Nephron progenitor cell (in vitro differentiated cells): Measurements from ENCODE around the gene MRPL49.

Experiments used
- DNase-seq: peaks from one replicate; pipeline ENCODE4 v3.0.0; 2021
- H3K27ac Mint-ChIP-seq: 2 replicates; pipeline ENCODE4 v1.8.0; 2021; ENCODE audit warnings: mild to moderate bottlenecking, moderate library complexity, mixed read lengths
- H3K27me3 Mint-ChIP-seq: 2 replicates; pipeline ENCODE4 v1.8.0; 2021; ENCODE audit warnings: mild to moderate bottlenecking, low read depth, mixed read lengths; ENCODE audit not compliant: poor library complexity
- H3K36me3 Mint-ChIP-seq: 2 replicates; pipeline ENCODE4 v1.8.0; 2021; ENCODE audit warnings: low read depth, mixed read lengths
- H3K4me1 Mint-ChIP-seq: 2 replicates; pipeline ENCODE4 v1.8.0; 2021; ENCODE audit warnings: mixed read lengths
- H3K4me3 Mint-ChIP-seq: 2 replicates; pipeline ENCODE4 v1.8.0; 2021; ENCODE audit warnings: mild to moderate bottlenecking, moderate library complexity, mixed read lengths
- H3K9me3 Mint-ChIP-seq: 2 replicates; pipeline ENCODE4 v1.8.0; 2021; ENCODE audit warnings: mild to moderate bottlenecking, moderate library complexity, mixed read lengths
- TF ChIP-seq, protein P1 (sequence below): fragments of 200-600 bp; sonication (generic); IDR thresholded peaks from 2 replicates; pipeline ENCODE4 v1.5.0; 2021; ENCODE audit warnings: antibody characterized with exemption

Gene MRPL49

DNA sequence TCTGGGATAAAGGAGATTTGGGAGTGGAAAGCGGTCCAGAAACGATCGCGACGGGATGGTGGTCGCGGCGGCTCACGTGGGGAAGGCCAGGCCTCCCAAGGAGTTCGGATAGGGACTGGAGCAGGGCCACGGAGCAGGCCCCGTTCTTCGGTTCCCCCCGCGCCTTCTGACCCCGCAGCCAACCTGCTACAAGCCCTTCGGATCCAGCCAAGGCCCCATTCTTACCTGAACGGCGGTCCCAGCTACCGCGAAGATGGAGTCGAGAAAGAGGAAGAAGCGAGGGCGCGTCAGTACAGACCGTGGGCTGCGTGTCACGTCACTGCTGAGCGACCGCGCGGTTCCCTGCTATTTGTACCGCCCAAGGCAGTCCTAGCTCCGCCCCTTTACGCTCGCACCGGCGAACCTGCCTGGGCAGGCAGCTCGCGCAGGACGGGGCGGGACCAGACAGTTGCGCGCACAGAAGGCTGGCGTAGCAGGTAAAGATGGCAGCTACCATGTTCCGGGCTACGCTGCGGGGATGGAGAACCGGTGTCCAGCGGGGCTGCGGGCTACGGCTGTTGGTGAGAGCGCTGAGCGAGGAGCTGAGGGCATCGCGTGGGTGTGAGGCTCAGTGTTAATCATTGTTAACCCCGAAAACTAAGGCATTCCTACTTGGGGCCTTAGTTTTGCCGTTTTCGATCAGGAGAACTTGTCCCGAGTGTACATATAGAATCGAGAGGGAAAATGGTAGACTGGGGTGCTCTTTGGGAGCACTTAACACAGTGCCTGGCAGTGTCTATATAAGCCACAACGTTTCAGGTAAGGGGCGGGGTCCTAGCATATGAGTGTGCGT is at the start of gene MRPL49, which contains the start of gene FAU:
Gene MRPL49 (plus strand): TSS at position 457 of the 832 bp plus-strand sequence. CDS start 26 bp downstream, at position 483.
Gene FAU (minus strand): TSS at position 270 of the 832 bp plus-strand sequence. CDS start 321 bp downstream, outside the sequence.
- no peaks in the 10 kb centered on the region for H3K9me3 Mint-ChIP-seq
- DNase-seq = peak; percentile 98
- H3K4me3 Mint-ChIP-seq = peak within 1 kb of the TSS; percentile 100
- no peaks in the 10 kb centered on the region for H3K27me3 Mint-ChIP-seq
- TF ChIP-seq, protein P1, sequence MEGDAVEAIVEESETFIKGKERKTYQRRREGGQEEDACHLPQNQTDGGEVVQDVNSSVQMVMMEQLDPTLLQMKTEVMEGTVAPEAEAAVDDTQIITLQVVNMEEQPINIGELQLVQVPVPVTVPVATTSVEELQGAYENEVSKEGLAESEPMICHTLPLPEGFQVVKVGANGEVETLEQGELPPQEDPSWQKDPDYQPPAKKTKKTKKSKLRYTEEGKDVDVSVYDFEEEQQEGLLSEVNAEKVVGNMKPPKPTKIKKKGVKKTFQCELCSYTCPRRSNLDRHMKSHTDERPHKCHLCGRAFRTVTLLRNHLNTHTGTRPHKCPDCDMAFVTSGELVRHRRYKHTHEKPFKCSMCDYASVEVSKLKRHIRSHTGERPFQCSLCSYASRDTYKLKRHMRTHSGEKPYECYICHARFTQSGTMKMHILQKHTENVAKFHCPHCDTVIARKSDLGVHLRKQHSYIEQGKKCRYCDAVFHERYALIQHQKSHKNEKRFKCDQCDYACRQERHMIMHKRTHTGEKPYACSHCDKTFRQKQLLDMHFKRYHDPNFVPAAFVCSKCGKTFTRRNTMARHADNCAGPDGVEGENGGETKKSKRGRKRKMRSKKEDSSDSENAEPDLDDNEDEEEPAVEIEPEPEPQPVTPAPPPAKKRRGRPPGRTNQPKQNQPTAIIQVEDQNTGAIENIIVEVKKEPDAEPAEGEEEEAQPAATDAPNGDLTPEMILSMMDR = no peak
- peaks cover 37% of the 10 kb centered on the region for H3K4me1 Mint-ChIP-seq
- H3K36me3 Mint-ChIP-seq = peaks cover 39% of the 10 kb centered on the region
- peak within 1 kb of the TSS; percentile 99 for H3K27ac Mint-ChIP-seq

DNA sequence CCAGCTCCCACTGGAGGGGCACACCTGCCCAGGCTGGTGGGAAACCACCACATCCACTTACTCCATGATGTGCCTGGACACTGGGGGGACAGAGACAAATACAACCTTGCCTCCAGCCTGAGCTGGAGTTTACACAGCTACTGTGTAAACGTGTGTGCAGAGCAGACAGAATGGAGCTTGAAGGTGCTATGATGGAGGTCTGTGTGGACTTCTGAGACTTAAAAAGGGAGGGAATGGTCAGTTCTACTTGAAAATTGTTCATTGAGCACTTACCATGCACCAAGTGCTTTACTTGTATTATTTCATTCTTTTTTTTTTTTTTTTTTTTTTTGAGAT is 49.5 kb upstream of the MRPL49 start:
- TF ChIP-seq, protein P1 = no peak
- H3K36me3 Mint-ChIP-seq = peaks cover 21% of the 10 kb centered on the region
- H3K4me1 Mint-ChIP-seq = peaks cover 7% of the 10 kb centered on the region
- H3K4me3 Mint-ChIP-seq = no peak overlapping the region
- H3K27ac Mint-ChIP-seq = no peak overlapping the region
- no peaks in the 10 kb centered on the region for H3K27me3 Mint-ChIP-seq
- H3K9me3 Mint-ChIP-seq = no peaks in the 10 kb centered on the region
- no peak for DNase-seq

DNA sequence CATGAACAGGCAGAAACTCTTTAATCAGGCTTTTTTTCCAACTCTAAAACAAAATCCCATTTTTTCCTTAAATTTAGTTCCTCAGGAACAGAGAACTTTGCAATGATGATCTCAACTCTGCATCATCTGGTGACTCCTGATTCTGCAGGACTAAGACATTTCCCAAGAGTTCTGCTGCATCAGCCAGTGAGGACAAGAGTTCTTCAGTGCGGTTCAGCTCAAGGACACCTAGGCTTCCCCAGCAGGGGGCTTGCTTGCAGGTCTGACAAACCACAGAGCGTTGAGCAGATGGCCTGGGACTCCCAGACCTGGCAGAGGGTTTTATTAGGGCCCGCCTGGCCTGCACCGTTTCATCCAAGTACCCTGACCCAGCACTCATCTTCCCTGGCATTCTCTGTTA is 44.7 kb upstream of the MRPL49 start:
- TF ChIP-seq, protein P1 = no peak
- Mint-ChIP-seq H3K27me3 (no peaks in the 10 kb centered on the region), H3K4me3 (no peak overlapping the region), H3K9me3 (no peaks in the 10 kb centered on the region), H3K36me3 (peaks cover 47% of the 10 kb centered on the region), H3K4me1 (peaks cover 29% of the 10 kb centered on the region), H3K27ac (no peak overlapping the region)
- DNase-seq = no peak

DNA sequence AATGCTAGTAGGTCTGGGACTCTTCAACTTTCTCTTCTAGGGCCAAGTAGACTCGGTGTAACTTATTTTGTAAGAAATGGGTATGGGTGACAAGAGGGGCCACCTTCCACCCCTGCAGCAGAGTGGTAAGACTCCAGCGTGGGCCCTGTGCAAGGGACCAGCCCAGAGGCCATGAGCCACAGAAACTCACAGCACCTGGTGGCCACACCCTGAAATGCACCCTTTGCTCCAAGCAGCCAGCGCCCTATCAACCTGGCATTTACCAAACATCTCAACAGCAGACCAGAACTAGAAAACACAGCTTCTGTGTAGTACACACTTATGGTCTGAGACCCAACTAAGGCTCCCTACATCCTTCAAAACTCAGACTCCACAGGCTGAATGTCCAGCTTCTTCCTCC is 44.0 kb upstream of the MRPL49 start:
- Mint-ChIP-seq H3K27ac (peak overlapping the region; percentile 5), H3K9me3 (no peaks in the 10 kb centered on the region), H3K27me3 (no peaks in the 10 kb centered on the region), H3K4me1 (peaks cover 36% of the 10 kb centered on the region), H3K4me3 (no peak overlapping the region), H3K36me3 (peaks cover 47% of the 10 kb centered on the region)
- peak; percentile 66 for DNase-seq
- TF ChIP-seq, protein P1 = peak; percentile 53

DNA sequence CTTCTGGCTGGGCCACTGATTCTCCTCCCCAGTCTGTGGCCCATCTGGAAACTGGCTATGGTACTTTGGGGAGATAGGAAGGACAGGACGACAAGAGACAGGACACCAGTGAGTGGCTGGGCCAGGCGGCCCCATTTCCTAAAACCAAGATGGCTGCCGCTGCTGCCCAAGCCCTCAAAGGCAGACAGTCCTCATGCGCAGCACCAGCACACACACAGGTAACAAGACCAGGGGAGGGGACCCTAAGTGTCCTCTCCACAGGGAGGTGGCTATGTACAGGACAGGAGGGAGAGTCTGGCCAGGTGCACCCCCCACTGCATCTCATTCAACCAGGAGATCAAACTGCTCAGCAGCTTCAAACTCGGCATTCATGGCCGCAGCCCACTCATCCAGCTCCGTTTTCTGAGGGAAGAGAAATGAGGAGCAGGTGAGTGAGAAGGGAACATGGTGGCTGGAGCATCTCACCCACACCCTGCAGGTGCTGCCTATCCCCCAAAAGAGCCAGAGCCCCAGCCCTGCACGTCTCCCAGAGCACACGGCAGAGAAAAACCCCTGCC is 43.3 kb upstream of the MRPL49 start:
- H3K36me3 Mint-ChIP-seq = peaks cover 47% of the 10 kb centered on the region
- peaks cover 38% of the 10 kb centered on the region for H3K4me1 Mint-ChIP-seq
- H3K27me3 Mint-ChIP-seq = no peaks in the 10 kb centered on the region
- TF ChIP-seq, protein P1 = no peak
- H3K4me3 Mint-ChIP-seq = no peak overlapping the region
- no peaks in the 10 kb centered on the region for H3K9me3 Mint-ChIP-seq
- H3K27ac Mint-ChIP-seq = peak overlapping the region; percentile 45
- no peak for DNase-seq
